ENCODE results near the gene TSACC.

The TSACC gene

DNA sequence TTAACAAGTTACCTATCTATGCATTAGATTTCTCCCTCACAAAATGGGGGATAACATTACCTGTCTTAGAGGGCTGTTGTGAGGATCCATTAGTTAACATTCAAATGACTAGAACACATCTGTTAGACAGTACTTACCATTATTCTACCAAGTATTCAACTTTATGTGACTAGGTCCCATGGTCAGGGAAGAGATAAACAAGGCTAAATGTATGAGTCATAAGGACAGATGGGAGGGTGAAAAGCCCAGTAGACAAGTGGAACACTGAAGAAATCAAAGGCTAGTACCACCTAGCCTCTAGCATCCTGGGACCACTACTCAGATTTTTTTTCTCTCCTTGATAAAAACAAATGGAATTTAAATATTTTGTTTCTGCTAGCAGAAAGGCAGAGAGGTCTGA lies 30.2 kb upstream of the TSACC start:
- TF ChIP-seq ZNF70 (CRISPR knock-in tag; IDR thresholded peaks at IDR 0.05) = no peak
- TF ChIP-seq RARB (CRISPR knock-in tag; IDR thresholded peaks at IDR 0.05) = no peak
- TF ChIP-seq SNAI2 (CRISPR knock-in tag; IDR thresholded peaks at IDR 0.05) = no peak
- TF ChIP-seq ISL1 (CRISPR knock-in tag; IDR thresholded peaks at IDR 0.05) = no peak
- TF ChIP-seq ESRRG (CRISPR knock-in tag; IDR thresholded peaks at IDR 0.05) = no peak
- TF ChIP-seq BACH2 (CRISPR knock-in tag; IDR thresholded peaks at IDR 0.05; ENCODE audit: borderline replicate concordance) = no peak
- TF ChIP-seq, protein P1, sequence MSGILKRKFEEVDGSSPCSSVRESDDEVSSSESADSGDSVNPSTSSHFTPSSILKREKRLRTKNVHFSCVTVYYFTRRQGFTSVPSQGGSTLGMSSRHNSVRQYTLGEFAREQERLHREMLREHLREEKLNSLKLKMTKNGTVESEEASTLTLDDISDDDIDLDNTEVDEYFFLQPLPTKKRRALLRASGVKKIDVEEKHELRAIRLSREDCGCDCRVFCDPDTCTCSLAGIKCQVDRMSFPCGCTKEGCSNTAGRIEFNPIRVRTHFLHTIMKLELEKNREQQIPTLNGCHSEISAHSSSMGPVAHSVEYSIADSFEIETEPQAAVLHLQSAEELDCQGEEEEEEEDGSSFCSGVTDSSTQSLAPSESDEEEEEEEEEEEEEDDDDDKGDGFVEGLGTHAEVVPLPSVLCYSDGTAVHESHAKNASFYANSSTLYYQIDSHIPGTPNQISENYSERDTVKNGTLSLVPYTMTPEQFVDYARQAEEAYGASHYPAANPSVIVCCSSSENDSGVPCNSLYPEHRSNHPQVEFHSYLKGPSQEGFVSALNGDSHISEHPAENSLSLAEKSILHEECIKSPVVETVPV (CRISPR knock-in tag; IDR thresholded peaks at IDR 0.05) = no peak
- ATAC-seq = peak; percentile 28; the same call in 2 of the 3 replicates

DNA sequence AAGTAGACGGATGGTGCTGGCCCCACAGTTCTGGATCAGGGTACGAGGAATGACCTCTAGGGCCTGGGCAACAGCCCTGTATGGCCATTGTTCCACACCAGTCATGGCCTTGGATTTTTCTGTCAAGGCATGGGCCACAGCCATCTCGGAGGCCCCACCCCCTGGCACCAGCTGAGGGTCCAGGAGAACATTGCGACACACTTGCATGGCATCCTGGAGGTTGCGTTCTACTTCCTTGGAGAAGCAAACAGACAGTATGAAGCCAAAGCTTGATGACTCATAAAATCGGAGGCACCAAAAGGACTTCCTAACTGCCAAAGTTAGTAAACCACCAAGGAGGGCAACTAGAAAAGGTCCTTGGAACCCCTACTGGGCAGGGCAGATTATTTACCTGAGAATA lies 27.4 kb upstream of the TSACC start:
- ATAC-seq = no peak
- TF ChIP-seq, protein P2, sequence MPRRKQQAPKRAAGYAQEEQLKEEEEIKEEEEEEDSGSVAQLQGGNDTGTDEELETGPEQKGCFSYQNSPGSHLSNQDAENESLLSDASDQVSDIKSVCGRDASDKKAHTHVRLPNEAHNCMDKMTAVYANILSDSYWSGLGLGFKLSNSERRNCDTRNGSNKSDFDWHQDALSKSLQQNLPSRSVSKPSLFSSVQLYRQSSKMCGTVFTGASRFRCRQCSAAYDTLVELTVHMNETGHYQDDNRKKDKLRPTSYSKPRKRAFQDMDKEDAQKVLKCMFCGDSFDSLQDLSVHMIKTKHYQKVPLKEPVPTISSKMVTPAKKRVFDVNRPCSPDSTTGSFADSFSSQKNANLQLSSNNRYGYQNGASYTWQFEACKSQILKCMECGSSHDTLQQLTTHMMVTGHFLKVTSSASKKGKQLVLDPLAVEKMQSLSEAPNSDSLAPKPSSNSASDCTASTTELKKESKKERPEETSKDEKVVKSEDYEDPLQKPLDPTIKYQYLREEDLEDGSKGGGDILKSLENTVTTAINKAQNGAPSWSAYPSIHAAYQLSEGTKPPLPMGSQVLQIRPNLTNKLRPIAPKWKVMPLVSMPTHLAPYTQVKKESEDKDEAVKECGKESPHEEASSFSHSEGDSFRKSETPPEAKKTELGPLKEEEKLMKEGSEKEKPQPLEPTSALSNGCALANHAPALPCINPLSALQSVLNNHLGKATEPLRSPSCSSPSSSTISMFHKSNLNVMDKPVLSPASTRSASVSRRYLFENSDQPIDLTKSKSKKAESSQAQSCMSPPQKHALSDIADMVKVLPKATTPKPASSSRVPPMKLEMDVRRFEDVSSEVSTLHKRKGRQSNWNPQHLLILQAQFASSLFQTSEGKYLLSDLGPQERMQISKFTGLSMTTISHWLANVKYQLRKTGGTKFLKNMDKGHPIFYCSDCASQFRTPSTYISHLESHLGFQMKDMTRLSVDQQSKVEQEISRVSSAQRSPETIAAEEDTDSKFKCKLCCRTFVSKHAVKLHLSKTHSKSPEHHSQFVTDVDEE (CRISPR knock-in tag; IDR thresholded peaks at IDR 0.05) = no peak
- no peak for TF ChIP-seq BACH2 (CRISPR knock-in tag; IDR thresholded peaks at IDR 0.05; ENCODE audit: borderline replicate concordance)
- TF ChIP-seq TCF4 (CRISPR knock-in tag; IDR thresholded peaks at IDR 0.05; ENCODE audit: borderline replicate concordance) = no peak
- TF ChIP-seq, protein P3, sequence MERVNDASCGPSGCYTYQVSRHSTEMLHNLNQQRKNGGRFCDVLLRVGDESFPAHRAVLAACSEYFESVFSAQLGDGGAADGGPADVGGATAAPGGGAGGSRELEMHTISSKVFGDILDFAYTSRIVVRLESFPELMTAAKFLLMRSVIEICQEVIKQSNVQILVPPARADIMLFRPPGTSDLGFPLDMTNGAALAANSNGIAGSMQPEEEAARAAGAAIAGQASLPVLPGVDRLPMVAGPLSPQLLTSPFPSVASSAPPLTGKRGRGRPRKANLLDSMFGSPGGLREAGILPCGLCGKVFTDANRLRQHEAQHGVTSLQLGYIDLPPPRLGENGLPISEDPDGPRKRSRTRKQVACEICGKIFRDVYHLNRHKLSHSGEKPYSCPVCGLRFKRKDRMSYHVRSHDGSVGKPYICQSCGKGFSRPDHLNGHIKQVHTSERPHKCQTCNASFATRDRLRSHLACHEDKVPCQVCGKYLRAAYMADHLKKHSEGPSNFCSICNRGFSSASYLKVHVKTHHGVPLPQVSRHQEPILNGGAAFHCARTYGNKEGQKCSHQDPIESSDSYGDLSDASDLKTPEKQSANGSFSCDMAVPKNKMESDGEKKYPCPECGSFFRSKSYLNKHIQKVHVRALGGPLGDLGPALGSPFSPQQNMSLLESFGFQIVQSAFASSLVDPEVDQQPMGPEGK (CRISPR knock-in tag; IDR thresholded peaks at IDR 0.05; ENCODE audit: borderline replicate concordance) = no peak
- TF ChIP-seq ARNTL (CRISPR knock-in tag; IDR thresholded peaks at IDR 0.05; ENCODE audit: borderline replicate concordance, low read depth) = no peak
- TF ChIP-seq ZNF70 (CRISPR knock-in tag; IDR thresholded peaks at IDR 0.05) = no peak

DNA sequence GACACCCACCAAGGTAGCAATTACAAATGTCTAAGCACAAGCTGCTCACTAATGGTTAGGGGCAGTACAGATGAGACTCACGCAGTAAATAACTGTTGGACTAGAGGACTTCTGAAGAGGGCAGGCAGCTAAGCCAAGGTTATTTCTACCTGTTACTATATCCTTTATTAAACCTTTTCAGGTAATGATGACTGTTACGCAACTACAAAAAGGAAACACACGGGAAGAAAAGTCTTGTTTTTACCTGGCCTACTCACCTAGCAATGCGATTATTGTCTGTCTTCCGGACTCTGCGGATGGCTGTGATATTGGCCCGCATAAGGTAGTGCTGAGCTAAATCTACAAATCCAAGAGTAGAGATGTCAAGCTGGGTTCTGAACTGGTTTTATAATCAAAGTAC lies 21.4 kb upstream of the TSACC start:
- no peak for ATAC-seq
- TF ChIP-seq BACH2 (CRISPR knock-in tag; IDR thresholded peaks at IDR 0.05; ENCODE audit: borderline replicate concordance) = no peak
- TF ChIP-seq, protein P1 (CRISPR knock-in tag; IDR thresholded peaks at IDR 0.05) = no peak
- no peak for TF ChIP-seq CSDC2 (CRISPR knock-in tag; IDR thresholded peaks at IDR 0.05)
- TF ChIP-seq, protein P3 (CRISPR knock-in tag; IDR thresholded peaks at IDR 0.05; ENCODE audit: borderline replicate concordance) = no peak
- no peak for TF ChIP-seq ESRRG (CRISPR knock-in tag; IDR thresholded peaks at IDR 0.05)
- no peak for TF ChIP-seq GLIS3 (CRISPR knock-in tag; IDR thresholded peaks at IDR 0.05)
- no peak for TF ChIP-seq ZFP30 (CRISPR knock-in tag; IDR thresholded peaks at IDR 0.05)
- TF ChIP-seq ZNF565 (CRISPR knock-in tag; conservative IDR thresholded peaks at IDR 0.05; ENCODE audit: low read depth) = no peak
- no peak for TF ChIP-seq SNAI2 (CRISPR knock-in tag; IDR thresholded peaks at IDR 0.05)
- TF ChIP-seq, protein P4, sequence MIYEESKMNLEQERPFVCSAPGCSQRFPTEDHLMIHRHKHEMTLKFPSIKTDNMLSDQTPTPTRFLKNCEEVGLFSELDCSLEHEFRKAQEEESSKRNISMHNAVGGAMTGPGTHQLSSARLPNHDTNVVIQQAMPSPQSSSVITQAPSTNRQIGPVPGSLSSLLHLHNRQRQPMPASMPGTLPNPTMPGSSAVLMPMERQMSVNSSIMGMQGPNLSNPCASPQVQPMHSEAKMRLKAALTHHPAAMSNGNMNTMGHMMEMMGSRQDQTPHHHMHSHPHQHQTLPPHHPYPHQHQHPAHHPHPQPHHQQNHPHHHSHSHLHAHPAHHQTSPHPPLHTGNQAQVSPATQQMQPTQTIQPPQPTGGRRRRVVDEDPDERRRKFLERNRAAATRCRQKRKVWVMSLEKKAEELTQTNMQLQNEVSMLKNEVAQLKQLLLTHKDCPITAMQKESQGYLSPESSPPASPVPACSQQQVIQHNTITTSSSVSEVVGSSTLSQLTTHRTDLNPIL (CRISPR knock-in tag; IDR thresholded peaks at IDR 0.05; ENCODE audit: low read depth) = no peak
- TF ChIP-seq PPARA (CRISPR knock-in tag; IDR thresholded peaks at IDR 0.05; ENCODE audit: borderline replicate concordance) = no peak
- no peak for TF ChIP-seq TOX (CRISPR knock-in tag; IDR thresholded peaks at IDR 0.05; ENCODE audit: borderline replicate concordance)
- no peak for TF ChIP-seq ZFP3 (CRISPR knock-in tag; IDR thresholded peaks at IDR 0.05)
- no peak for TF ChIP-seq OSR1 (CRISPR knock-in tag; IDR thresholded peaks at IDR 0.05)
- TF ChIP-seq ZNF8 (CRISPR knock-in tag; IDR thresholded peaks at IDR 0.05) = no peak
